GM12891 (cell line): ENCODE data around the gene ADAMTS3.

Source experiments
- PAX5 ChIP-seq: IDR thresholded peaks from 2 replicates; pipeline ENCODE4 v1.6.1; 2011; ENCODE audit warnings: low read length, moderate library complexity, mild to moderate bottlenecking; ENCODE audit not compliant: insufficient read depth, severe bottlenecking
- POLR2A ChIP-seq: IDR thresholded peaks from 2 replicates; pipeline ENCODE4 v1.6.1; 2011; ENCODE audit warnings: low read depth, low read length, control low read depth
- POLR2AphosphoS5 ChIP-seq: IDR thresholded peaks from 2 replicates; pipeline ENCODE4 v1.6.1; 2011; ENCODE audit warnings: low read depth, low read length, control low read depth
- SPI1 ChIP-seq: IDR thresholded peaks from 2 replicates; pipeline ENCODE4 v1.6.1; 2011; ENCODE audit warnings: low read depth, low read length, control low read depth
- TAF1 ChIP-seq: IDR thresholded peaks from 2 replicates; pipeline ENCODE4 v1.6.1; 2011; ENCODE audit warnings: low read depth, low read length, control low read depth

DNA sequence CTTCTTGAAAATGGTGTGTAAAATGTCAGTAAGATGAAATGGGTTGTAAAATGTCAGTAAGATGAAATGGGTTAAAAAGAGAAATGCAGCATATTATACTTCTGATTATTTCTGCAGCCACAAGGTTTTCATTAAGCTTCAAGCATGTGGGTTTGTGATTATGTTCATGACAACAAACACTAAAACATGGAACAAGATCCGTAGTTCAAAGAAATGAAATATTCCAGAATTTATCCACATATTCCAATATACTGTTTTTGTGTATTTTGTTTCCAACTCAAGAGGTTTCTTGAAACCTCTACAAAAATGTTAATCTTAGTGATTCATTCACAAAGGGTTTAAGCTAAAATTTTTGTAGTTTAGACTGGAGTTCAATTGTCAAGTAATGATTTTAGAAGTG lies 84.0 kb downstream of the ADAMTS3 start:
- TF ChIP-seq PAX5 (no peak), POLR2AphosphoS5 (no peak), POLR2A (no peak), TAF1 (no peak), SPI1 (no peak)
